Uterus (tissue), 2 donors: ENCODE measurements around the gene CTRB1.

Experiments used
- CTCF ChIP-seq, 4 experiments: fragments of 200-600 bp in 2 of 4; fragments of 450-650 bp in 2 of 4; sonication (generic) in 2 of 4; IDR thresholded peaks; one replicate each; pipeline ENCODE4 v1.5.1; 2016 to 2019; ENCODE audit warnings: antibody characterized with exemption in 4 of 4, mild to moderate bottlenecking in 2 of 4, moderate library complexity in 1 of 4
- POLR2A ChIP-seq, 2 donors: fragments of 450-650 bp; IDR thresholded peaks; one replicate each; pipeline ENCODE4 v1.6.1; 2016; ENCODE audit warnings: antibody characterized with exemption in 2 of 2, mild to moderate bottlenecking in 1 of 2, moderate library complexity in 1 of 2

DNA sequence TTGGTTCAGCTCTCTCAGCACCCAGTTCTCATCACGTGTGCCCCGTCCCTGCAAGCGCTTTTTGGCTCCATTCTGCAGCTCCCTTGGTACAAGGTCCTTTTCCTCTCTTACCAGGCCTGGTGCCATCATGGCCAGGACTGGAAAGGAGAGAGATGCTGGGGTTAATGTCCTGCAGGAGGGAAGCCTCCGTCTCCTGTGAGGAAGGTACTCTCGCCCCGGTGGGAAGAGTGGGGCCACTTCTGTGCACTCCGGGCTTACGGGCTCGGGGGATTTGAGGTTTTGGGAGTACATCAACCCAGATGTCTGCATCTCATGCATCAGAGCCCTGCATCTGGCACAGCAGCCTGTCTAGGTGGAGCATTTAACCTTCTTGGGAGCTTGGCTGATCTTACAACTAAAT, 22.0 kb upstream of the CTRB1 start:
- TF ChIP-seq CTCF (IDR thresholded peaks at IDR 0.05) (no peak), POLR2A (IDR thresholded peaks at IDR 0.05) (no peak)
